K562 (cell line): ENCODE data around the gene CNTN5. TPM values are rescaled to one million over a fixed set of nuclear protein-coding genes. Genes with fewer than 3 reads are reported as not detected.

Experiments
- ATAC-seq: fragments of 200-7000 bp; cut with Tn5 transposase; 3 replicates; pipeline ENCODE4 v1.9.1; 2020; ENCODE audit warnings: moderate library complexity
- BruUV-seq: library from RNA; stranded (reverse); fragments of 400-500 nt; replicated peaks from 2 replicates; lab custom pipeline; 2021; lab: Mats Ljungman, UMichigan
- CTCF ChIA-PET: fragments of 300-600 bp; formaldehyde crosslinking; extraction: SDS; loops from one replicate; lab custom pipeline; 2021; ENCODE audit warnings: low intra/inter-chr PET ratio; lab: Yijun Ruan, JAX
- POLR2A ChIA-PET: fragments of 300-600, 350-650 bp; sonication (Branson Sonifier 250); formaldehyde crosslinking; extraction: SDS; loops from one replicate; lab custom pipeline; 2021; ENCODE audit warnings: antibody characterized with exemption, inconsistent platforms; lab: Yijun Ruan, JAX
- DNase-seq, 4 experiments: peaks; one replicate each; pipeline versions ENCODE4 v3.0.0 to v3.0.0-alpha.2; 2011 to 2018; ENCODE audit warnings: low spot score in 3 of 4, mixed read lengths in 3 of 4; ENCODE audit errors: extremely low read depth in 1 of 4
- FAIRE-seq: peaks from 2 replicates; lab custom pipeline; 2011; peaks lifted over from hg19 to GRCh38; lab: Jason Lieb, UNC
- H2AFZ ChIP-seq: 2 replicates; pipeline ENCODE4 v1.6.0; 2011; ENCODE audit warnings: low read depth, low read length, control low read depth, inconsistent platforms
- H3K27ac ChIP-seq: fragments of 200-600 bp; 3 replicates; pipeline ENCODE4 v1.8.0; 2011; ENCODE audit warnings: low read depth, mild to moderate bottlenecking, control low read depth, inconsistent platforms, low read length, moderate library complexity, mixed read lengths; ENCODE audit errors: extremely low read depth
- H3K27me3 ChIP-seq, 2 experiments: fragments of 300-600 bp in 1 of 2; 2 replicates in 1 of 2; 3 replicates in 1 of 2; pipeline versions ENCODE4 v1.6.0 to v1.8.0; 2011; ENCODE audit warnings: inconsistent platforms in 2 of 2, low read length in 2 of 2, mild to moderate bottlenecking in 1 of 2, mixed read lengths in 1 of 2, moderate library complexity in 1 of 2; ENCODE audit not compliant: control insufficient read depth in 2 of 2, insufficient read depth in 2 of 2
- H3K36me3 ChIP-seq: fragments of 300-600 bp; 3 replicates; pipeline ENCODE4 v1.8.0; 2011; ENCODE audit warnings: mild to moderate bottlenecking, low read length, inconsistent platforms; ENCODE audit not compliant: control insufficient read depth, insufficient read depth
- H3K4me1 ChIP-seq, 2 experiments: fragments of 200-600 bp in 1 of 2; replicated peaks in 1 of 2; 2 replicates in 1 of 2; 3 replicates in 1 of 2; pipeline versions ENCODE4 v1.5.1 to v1.8.0; 2011; ENCODE audit warnings: inconsistent platforms in 2 of 2, low read length in 2 of 2, mild to moderate bottlenecking in 1 of 2, mixed read lengths in 1 of 2, moderate library complexity in 1 of 2; ENCODE audit not compliant: control insufficient read depth in 2 of 2, insufficient read depth in 2 of 2
- H3K4me2 ChIP-seq: 2 replicates; pipeline ENCODE4 v1.6.1; 2011; ENCODE audit warnings: low read length, control low read depth, inconsistent platforms, mixed read lengths; ENCODE audit not compliant: insufficient read depth
- H3K4me3 ChIP-seq: fragments of 200-600 bp; sonication (generic), shearing (Covaris generic); 2 replicates; pipeline ENCODE4 v1.5.1; 2016; ENCODE audit warnings: control low read depth, inconsistent platforms
- H3K79me2 ChIP-seq: fragments of 200-600 bp; 3 replicates; pipeline ENCODE4 v1.8.0; 2011; ENCODE audit warnings: low read length, inconsistent platforms; ENCODE audit not compliant: control insufficient read depth, insufficient read depth
- H3K9ac ChIP-seq, 2 experiments: 2 replicates each; pipeline versions ENCODE4 v1.6.0 to v1.6.1; 2011; ENCODE audit warnings: low read depth in 2 of 2, low read length in 2 of 2, control low read depth in 1 of 2, inconsistent platforms in 1 of 2, mild to moderate bottlenecking in 1 of 2, mixed read lengths in 1 of 2; ENCODE audit not compliant: insufficient read depth in 1 of 2
- H3K9me1 ChIP-seq: one replicate; pipeline ENCODE4 v1.6.0; 2011; ENCODE audit warnings: inconsistent platforms, mild to moderate bottlenecking, low read length, moderate library complexity; ENCODE audit not compliant: control insufficient read depth, insufficient read depth
- H3K9me3 ChIP-seq: replicated peaks from 2 replicates; pipeline ENCODE4 v1.5.1; 2011; ENCODE audit warnings: low read depth, low read length, inconsistent platforms; ENCODE audit not compliant: control insufficient read depth, insufficient read depth
- H4K20me1 ChIP-seq: replicated peaks from 2 replicates; pipeline ENCODE4 v1.6.1; 2011; ENCODE audit warnings: low read length, inconsistent platforms, mixed read lengths; ENCODE audit not compliant: control insufficient read depth, insufficient read depth
- BRCA1 ChIP-seq, 2 experiments: fragments of 450-650 bp in 1 of 2; sonication (generic) in 1 of 2; formaldehyde crosslinking in 1 of 2; IDR thresholded peaks; 2 replicates each; pipeline versions ENCODE4 v1.5.0 to v1.6.1; 2017 to 2020; ENCODE audit warnings: mild to moderate bottlenecking in 1 of 2, missing genetic modification reagents in 1 of 2
- MCM5 ChIP-seq: fragments of 450-650 bp; IDR thresholded peaks from 2 replicates; pipeline ENCODE4 v1.6.1; 2016; ENCODE audit warnings: low read depth
- PYGO2 ChIP-seq: fragments of 450-650 bp; IDR thresholded peaks from 2 replicates; pipeline ENCODE4 v1.6.1; 2016; ENCODE audit warnings: mild to moderate bottlenecking, missing genetic modification characterization, moderate library complexity, missing compliant biosample characterization
- SMARCA4 ChIP-seq: fragments of 450-650 bp; IDR thresholded peaks from 2 replicates; pipeline ENCODE4 v1.6.1; 2016
- ZEB2 ChIP-seq: fragments of 450-650 bp; IDR thresholded peaks from 2 replicates; pipeline ENCODE4 v1.6.1; 2016
- ZNF124 ChIP-seq: sonication (generic); formaldehyde crosslinking; IDR thresholded peaks from 2 replicates; pipeline ENCODE4 v1.8.1; 2022; ENCODE audit warnings: missing genetic modification reagents
- WGBS: fragments of 100-300 bp; shearing (Covaris generic); methylation state at CpG from one replicate; pipeline ENCODE4 v1.1.6; 2016; ENCODE audit warnings: low coverage, mixed read lengths; ENCODE audit not compliant: insufficient coverage; ENCODE audit errors: missing lambda C conversion rate; 5-methylcytosine and 5-hydroxymethylcytosine counted together
- in situ Hi-C: fragments of 300-500 bp; cut with MboI; formaldehyde crosslinking; loops from 4 replicates; pipeline ENCODE4 v1.15.0; 2018; ENCODE audit warnings: inconsistent platforms, mixed read lengths
- intact Hi-C: fragments of 100-400 bp; cut with micrococcal nuclease; formaldehyde crosslinking; loops from 2 replicates; pipeline ENCODE4 v1.14.2; 2022
- polyA plus RNA-seq, 8 experiments: library from polyadenylated mRNA; depleted of rRNA in 4 of 8; stranded (reverse) in 5 of 8; unstranded in 3 of 8; fragments of >200 nt; fragmentation: Nextera tagmentation in 2 of 8; fragmentation: Illumina TruSeq in 1 of 8; extraction: Ambion mirVana in 2 of 8; extraction: Trizol in 1 of 8; gene quantifications; 2 replicates each; pipeline versions ENCODE4 v1.2.1 to v1.2.3, GENCODE V29; 2011 to 2014; ENCODE audit warnings: inconsistent platforms in 1 of 8, missing spikeins in 1 of 8
- total RNA-seq, 7 experiments: library from RNA; depleted of rRNA in 6 of 7; stranded (reverse); fragments of >200 nt in 6 of 7; fragmentation: Illumina TruSeq in 2 of 7; extraction: Trizol in 2 of 7; gene quantifications; 2 replicates each; pipeline versions ENCODE4 v1.2.1 to v1.2.3, GENCODE V29; 2011 to 2021; ENCODE audit warnings: low replicate concordance in 1 of 7
- TF ChIP-seq, protein P1 (sequence below): fragments of 200-800 bp; sonication (Bioruptor generic); IDR thresholded peaks from 2 replicates; pipeline ENCODE4 v1.6.1; 2017; ENCODE audit warnings: missing genetic modification characterization, missing compliant biosample characterization
- TF ChIP-seq, protein P2 (sequence below): fragments of 450-650 bp; formaldehyde crosslinking; IDR thresholded peaks from 2 replicates; pipeline ENCODE4 v1.4.0; 2022; ENCODE audit warnings: mild to moderate bottlenecking, moderate library complexity
- TF ChIP-seq, protein P3 (sequence below): sonication (generic); formaldehyde crosslinking; IDR thresholded peaks from 2 replicates; pipeline ENCODE4 v1.8.1; 2023; ENCODE audit warnings: mild to moderate bottlenecking, missing genetic modification reagents

Gene CNTN5
- total and polyA plus RNA-seq, 9 of the 15 experiments (the other 6 are each of a cell fraction or from before 2014, with no cell fraction given): 0.03 TPM; not detected in 8

DNA sequence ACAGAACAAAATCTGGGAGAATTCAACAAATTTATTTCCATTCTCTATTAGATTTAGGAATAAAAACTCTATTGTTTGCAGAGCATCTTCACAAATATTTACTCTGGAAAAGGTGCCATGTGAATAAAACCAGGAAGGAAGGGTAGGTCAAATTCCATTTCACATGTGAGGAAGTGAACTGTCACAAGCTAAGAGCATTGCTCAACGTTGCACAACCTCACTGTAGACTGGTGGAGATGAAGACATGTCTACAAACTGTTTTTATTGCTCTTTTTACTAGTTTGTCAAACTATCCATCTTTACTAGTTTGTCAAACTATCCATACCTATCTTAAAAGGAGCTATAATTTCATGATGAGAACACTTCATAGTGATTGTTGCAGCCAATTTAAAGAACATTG lies 236.4 kb downstream of the CNTN5 start (continued):
- TF ChIP-seq PYGO2 (tag) (no peak), ZEB2 (no peak)

DNA sequence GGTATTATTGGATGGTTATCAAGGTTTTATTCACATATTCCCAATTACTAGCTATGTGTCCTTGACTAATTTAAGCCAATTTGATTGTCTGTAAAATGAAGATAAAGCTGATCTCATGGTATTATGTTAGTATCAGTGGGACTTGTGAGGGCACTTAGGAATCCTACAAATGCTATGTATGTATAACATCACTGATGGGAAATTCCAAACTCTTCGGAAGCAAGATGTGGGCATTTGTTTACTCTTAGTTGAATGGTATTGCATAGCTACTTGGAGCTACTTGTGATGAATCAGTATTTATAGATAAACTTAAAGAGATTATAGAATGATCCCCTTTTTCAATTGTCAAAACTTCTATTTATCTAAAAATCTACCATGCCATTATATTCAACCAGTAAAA lies 239.9 kb downstream of the CNTN5 start:
- ChIA-PET CTCF (no interaction called here), POLR2A (no interaction called here)
- DNase-seq (no peak), FAIRE-seq (no peak), ATAC-seq (no peak)
- Histone ChIP-seq H3K9ac (no peak overlapping the region), H3K27ac (no peak overlapping the region), H3K4me1 (no peaks in the 10 kb centered on the region), H4K20me1 (no peaks in the 10 kb centered on the region), H3K9me1 (no peaks in the 10 kb centered on the region), H3K79me2 (no peaks in the 10 kb centered on the region), H3K27me3 (no peaks in the 10 kb centered on the region), H3K9me3 (no peaks in the 10 kb centered on the region), H3K36me3 (no peaks in the 10 kb centered on the region), H2AFZ (no peak overlapping the region), H3K4me2 (no peak overlapping the region), H3K4me3 (no peak overlapping the region)
- in situ Hi-C loops: no loop called here
- no TSS peak for BruUV-seq
- TF ChIP-seq, protein P1, sequence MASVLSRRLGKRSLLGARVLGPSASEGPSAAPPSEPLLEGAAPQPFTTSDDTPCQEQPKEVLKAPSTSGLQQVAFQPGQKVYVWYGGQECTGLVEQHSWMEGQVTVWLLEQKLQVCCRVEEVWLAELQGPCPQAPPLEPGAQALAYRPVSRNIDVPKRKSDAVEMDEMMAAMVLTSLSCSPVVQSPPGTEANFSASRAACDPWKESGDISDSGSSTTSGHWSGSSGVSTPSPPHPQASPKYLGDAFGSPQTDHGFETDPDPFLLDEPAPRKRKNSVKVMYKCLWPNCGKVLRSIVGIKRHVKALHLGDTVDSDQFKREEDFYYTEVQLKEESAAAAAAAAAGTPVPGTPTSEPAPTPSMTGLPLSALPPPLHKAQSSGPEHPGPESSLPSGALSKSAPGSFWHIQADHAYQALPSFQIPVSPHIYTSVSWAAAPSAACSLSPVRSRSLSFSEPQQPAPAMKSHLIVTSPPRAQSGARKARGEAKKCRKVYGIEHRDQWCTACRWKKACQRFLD (CRISPR knock-in tag): no peak
- TF ChIP-seq, protein P2, sequence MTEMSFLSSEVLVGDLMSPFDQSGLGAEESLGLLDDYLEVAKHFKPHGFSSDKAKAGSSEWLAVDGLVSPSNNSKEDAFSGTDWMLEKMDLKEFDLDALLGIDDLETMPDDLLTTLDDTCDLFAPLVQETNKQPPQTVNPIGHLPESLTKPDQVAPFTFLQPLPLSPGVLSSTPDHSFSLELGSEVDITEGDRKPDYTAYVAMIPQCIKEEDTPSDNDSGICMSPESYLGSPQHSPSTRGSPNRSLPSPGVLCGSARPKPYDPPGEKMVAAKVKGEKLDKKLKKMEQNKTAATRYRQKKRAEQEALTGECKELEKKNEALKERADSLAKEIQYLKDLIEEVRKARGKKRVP (CRISPR knock-in tag): no peak
- TF ChIP-seq, protein P3, sequence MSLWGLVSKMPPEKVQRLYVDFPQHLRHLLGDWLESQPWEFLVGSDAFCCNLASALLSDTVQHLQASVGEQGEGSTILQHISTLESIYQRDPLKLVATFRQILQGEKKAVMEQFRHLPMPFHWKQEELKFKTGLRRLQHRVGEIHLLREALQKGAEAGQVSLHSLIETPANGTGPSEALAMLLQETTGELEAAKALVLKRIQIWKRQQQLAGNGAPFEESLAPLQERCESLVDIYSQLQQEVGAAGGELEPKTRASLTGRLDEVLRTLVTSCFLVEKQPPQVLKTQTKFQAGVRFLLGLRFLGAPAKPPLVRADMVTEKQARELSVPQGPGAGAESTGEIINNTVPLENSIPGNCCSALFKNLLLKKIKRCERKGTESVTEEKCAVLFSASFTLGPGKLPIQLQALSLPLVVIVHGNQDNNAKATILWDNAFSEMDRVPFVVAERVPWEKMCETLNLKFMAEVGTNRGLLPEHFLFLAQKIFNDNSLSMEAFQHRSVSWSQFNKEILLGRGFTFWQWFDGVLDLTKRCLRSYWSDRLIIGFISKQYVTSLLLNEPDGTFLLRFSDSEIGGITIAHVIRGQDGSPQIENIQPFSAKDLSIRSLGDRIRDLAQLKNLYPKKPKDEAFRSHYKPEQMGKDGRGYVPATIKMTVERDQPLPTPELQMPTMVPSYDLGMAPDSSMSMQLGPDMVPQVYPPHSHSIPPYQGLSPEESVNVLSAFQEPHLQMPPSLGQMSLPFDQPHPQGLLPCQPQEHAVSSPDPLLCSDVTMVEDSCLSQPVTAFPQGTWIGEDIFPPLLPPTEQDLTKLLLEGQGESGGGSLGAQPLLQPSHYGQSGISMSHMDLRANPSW: no peak
- no peak for TF ChIP-seq BRCA1 (IDR thresholded peaks at IDR 0.05)
- TF ChIP-seq BRCA1 (CRISPR knock-in tag; IDR thresholded peaks at IDR 0.05): no peak
- no peak for TF ChIP-seq ZNF124
- TF ChIP-seq MCM5: no peak
- TF ChIP-seq SMARCA4: no peak
- intact Hi-C loops: no loop called here
- WGBS: 8% methylated on average over 1 of the region's 1 CpG
